A549 (cell line): Measurements from ENCODE around the gene ZNF627. TPM values are rescaled to one million over a fixed set of nuclear protein-coding genes. Genes with fewer than 3 reads are reported as not detected.

Experiments
- ATAC-seq, 2 experiments: fragments of 200-7000 bp in 1 of 2; fragments of >200 bp in 1 of 2; cut with Nextera tagmentation in 1 of 2; cut with Tn5 transposase in 1 of 2; 3 replicates each; pipeline versions ENCODE4 v1.8.0 to v1.9.1; 2018 to 2020; ENCODE audit warnings: mild to moderate bottlenecking in 1 of 2, moderate library complexity in 1 of 2
- CTCF ChIA-PET: fragments of 300-600 bp; sonication (Branson Sonifier 250); formaldehyde crosslinking; extraction: SDS; loops from one replicate; lab custom pipeline; 2021; ENCODE audit warnings: antibody characterized with exemption, inconsistent platforms; lab: Yijun Ruan, JAX
- POLR2A ChIA-PET: fragments of 350-600 bp; formaldehyde crosslinking; extraction: SDS; loops from one replicate; lab custom pipeline; 2021; ENCODE audit warnings: antibody characterized with exemption, inconsistent platforms; lab: Yijun Ruan, JAX
- DNase-seq, 2 experiments: peaks; one replicate each; pipeline versions ENCODE4 v3.0.0 to v3.0.0-alpha.2; 2011 to 2016; ENCODE audit warnings: low read depth in 1 of 2, low spot score in 1 of 2
- FAIRE-seq: peaks from 2 replicates; lab custom pipeline; 2011; peaks lifted over from hg19 to GRCh38; lab: Jason Lieb, UNC
- H3K27ac ChIP-seq, 2 experiments: fragments of >200 bp; sonication (Bioruptor Twin); formaldehyde crosslinking; 3 replicates each; pipeline ENCODE4 v1.5.1; 2016 to 2017
- H3K4me1 ChIP-seq: fragments of >200 bp; sonication (Bioruptor Twin); formaldehyde crosslinking; 3 replicates; pipeline ENCODE4 v1.6.1; 2016
- H3K4me2 ChIP-seq: fragments of >200 bp; sonication (Bioruptor Twin); formaldehyde crosslinking; 3 replicates; pipeline ENCODE4 v1.6.1; 2016
- H3K4me3 ChIP-seq: fragments of >200 bp; sonication (Bioruptor Twin); formaldehyde crosslinking; 3 replicates; pipeline ENCODE4 v1.5.1; 2016
- H3K9me3 ChIP-seq: fragments of >200 bp; sonication (Bioruptor Twin); formaldehyde crosslinking; 3 replicates; pipeline ENCODE4 v1.6.1; 2016
- BHLHE40 ChIP-seq: IDR thresholded peaks from 2 replicates; pipeline ENCODE4 v1.6.1; 2012; ENCODE audit warnings: low read depth, low read length, inconsistent platforms
- CBX2 ChIP-seq: fragments of 200-600 bp; sonication (generic); IDR thresholded peaks from 2 replicates; pipeline ENCODE4 v1.6.1; 2016; ENCODE audit warnings: low read depth, mild to moderate bottlenecking, borderline replicate concordance
- CEBPB ChIP-seq, 2 experiments: fragments of >200 bp in 1 of 2; sonication (Bioruptor Twin) in 1 of 2; formaldehyde crosslinking in 1 of 2; IDR thresholded peaks; 2 replicates each; pipeline ENCODE4 v1.6.1; 2012 to 2016
- CHD4 ChIP-seq: fragments of 200-600 bp; sonication (generic); IDR thresholded peaks from 2 replicates; pipeline ENCODE4 v1.6.1; 2016; ENCODE audit warnings: antibody characterized with exemption, mild to moderate bottlenecking, borderline replicate concordance
- ESRRA ChIP-seq: fragments of 150-350 bp; IDR thresholded peaks from 2 replicates; pipeline ENCODE4 v1.6.1; 2014; ENCODE audit warnings: mild to moderate bottlenecking, low read length, borderline replicate concordance
- HOXA7 ChIP-seq: fragments of 250-450 bp; sonication (Bioruptor Pico); IDR thresholded peaks from 2 replicates; pipeline ENCODE4 v1.5.0; 2020; ENCODE audit warnings: mild to moderate bottlenecking, moderate library complexity
- HOXB5 ChIP-seq: fragments of 250-450 bp; sonication (Bioruptor Pico); IDR thresholded peaks from 2 replicates; pipeline ENCODE4 v1.5.0; 2020; ENCODE audit warnings: mild to moderate bottlenecking, moderate library complexity
- JUN ChIP-seq, 2 experiments: fragments of >200 bp; sonication (Bioruptor Twin); formaldehyde crosslinking; IDR thresholded peaks; 2 replicates in 1 of 2; 3 replicates in 1 of 2; pipeline ENCODE4 v1.6.1; 2016 to 2017
- JUNB ChIP-seq: fragments of >200 bp; sonication (Bioruptor Twin); formaldehyde crosslinking; IDR thresholded peaks from 2 replicates; pipeline ENCODE4 v1.6.1; 2016
- KDM5A ChIP-seq: fragments of 200-600 bp; sonication (generic); IDR thresholded peaks from 2 replicates; pipeline ENCODE4 v1.6.1; 2016; ENCODE audit warnings: antibody characterized with exemption, mild to moderate bottlenecking
- NFE2L2 ChIP-seq: fragments of 150-350 bp; conservative IDR thresholded peaks from 2 replicates; pipeline ENCODE4 v1.6.1; 2014; ENCODE audit warnings: low read length
- NR3C1 ChIP-seq: fragments of >200 bp; sonication (Bioruptor Twin); formaldehyde crosslinking; IDR thresholded peaks from 3 replicates; pipeline ENCODE4 v1.6.1; 2017
- RCOR1 ChIP-seq: fragments of 150-350 bp; IDR thresholded peaks from 2 replicates; pipeline ENCODE4 v1.6.1; 2014; ENCODE audit warnings: antibody characterized with exemption, low read length, low read depth
- SMC3 ChIP-seq: fragments of >200 bp; sonication (Bioruptor Twin); formaldehyde crosslinking; IDR thresholded peaks from 3 replicates; pipeline ENCODE4 v1.6.1; 2018; ENCODE audit warnings: inconsistent platforms
- TP53 ChIP-seq: fragments of 250-450 bp; sonication (Bioruptor Pico); IDR thresholded peaks from 2 replicates; pipeline ENCODE4 v1.5.0; 2021; ENCODE audit warnings: mild to moderate bottlenecking, moderate library complexity
- ZNF302 ChIP-seq: fragments of 250-450 bp; sonication (Bioruptor Pico); IDR thresholded peaks from 2 replicates; pipeline ENCODE4 v1.9.0; 2021; ENCODE audit warnings: inconsistent platforms, mild to moderate bottlenecking, moderate library complexity
- ZSCAN20 ChIP-seq: fragments of 250-450 bp; sonication (Bioruptor Pico); IDR thresholded peaks from 2 replicates; pipeline ENCODE4 v1.8.0; 2022; ENCODE audit warnings: mild to moderate bottlenecking, moderate library complexity
- WGBS: methylation state at CpG from one replicate; pipeline ENCODE4 v1.1.6; 2017; ENCODE audit errors: missing lambda C conversion rate; 5-methylcytosine and 5-hydroxymethylcytosine counted together
- polyA plus RNA-seq, 4 experiments: library from polyadenylated mRNA; depleted of rRNA in 3 of 4; stranded (reverse); fragments of >200 nt; fragmentation: RNase III in 1 of 4; extraction: RNeasy Plus Mini Kit Qiagen cat#74134 plus additional on column Dnase treatment in 1 of 4; gene quantifications; 2 replicates in 3 of 4; 3 replicates in 1 of 4; pipeline ENCODE4 v1.2.3, GENCODE V29; 2011 to 2017
- TF ChIP-seq, protein P1 (sequence below): IDR thresholded peaks from 2 replicates; pipeline ENCODE4 v1.6.1; 2012
- TF ChIP-seq, protein P2 (sequence below): fragments of >200 bp; sonication (Bioruptor Twin); formaldehyde crosslinking; IDR thresholded peaks from 3 replicates; pipeline ENCODE4 v1.5.1; 2016
- TF ChIP-seq, protein P3 (sequence below): fragments of 200-600 bp; sonication (generic); IDR thresholded peaks from 2 replicates; pipeline ENCODE4 v1.6.1; 2016; ENCODE audit warnings: antibody characterized with exemption, mild to moderate bottlenecking, moderate library complexity
- TF ChIP-seq, protein P4 (sequence below): fragments of 250-450 bp; sonication (Bioruptor Pico); IDR thresholded peaks from 2 replicates; pipeline ENCODE4 v1.5.0; 2021; ENCODE audit warnings: mild to moderate bottlenecking, moderate library complexity, borderline replicate concordance
- TF ChIP-seq, protein P5 (sequence below): fragments of >200 bp; sonication (Bioruptor Twin); formaldehyde crosslinking; IDR thresholded peaks from 3 replicates; pipeline ENCODE4 v1.6.1; 2016
- TF ChIP-seq, protein P6 (sequence below): fragments of 150-350 bp; IDR thresholded peaks from 2 replicates; pipeline ENCODE4 v1.6.1; 2014; ENCODE audit warnings: low read depth, mild to moderate bottlenecking, low read length

Gene ZNF627
- polyA plus RNA-seq, 2 of the 4 experiments (the other 2 are of a cell fraction), result 4.5 to 7.5 TPM

DNA sequence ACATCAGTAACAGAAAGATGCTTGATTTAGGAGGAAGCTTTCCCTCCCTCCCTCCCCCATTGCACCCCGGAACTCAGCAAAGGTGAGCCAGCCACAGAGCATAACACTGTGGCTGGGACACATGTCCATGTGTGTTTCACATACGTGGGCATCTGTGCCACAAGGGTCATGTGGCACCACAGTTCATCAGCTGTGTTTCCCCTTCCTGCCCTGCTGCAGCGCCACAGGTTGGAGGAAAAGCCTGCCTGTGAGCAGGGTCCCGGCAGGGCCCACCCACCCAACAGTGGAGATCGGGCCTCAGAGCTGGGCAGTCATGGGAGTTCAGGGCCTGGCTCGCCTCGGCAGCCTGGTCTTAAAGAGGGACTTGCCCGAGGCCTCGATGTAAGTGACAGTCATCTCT lies 22.6 kb upstream of the ZNF627 start:
- TF ChIP-seq, protein P1, sequence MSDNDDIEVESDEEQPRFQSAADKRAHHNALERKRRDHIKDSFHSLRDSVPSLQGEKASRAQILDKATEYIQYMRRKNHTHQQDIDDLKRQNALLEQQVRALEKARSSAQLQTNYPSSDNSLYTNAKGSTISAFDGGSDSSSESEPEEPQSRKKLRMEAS, result no peak
- TF ChIP-seq NR3C1, result no peak
- no peak for TF ChIP-seq CEBPB (IDR thresholded peaks at IDR 0.05)
- TF ChIP-seq BHLHE40, result no peak
- TF ChIP-seq, protein P2, sequence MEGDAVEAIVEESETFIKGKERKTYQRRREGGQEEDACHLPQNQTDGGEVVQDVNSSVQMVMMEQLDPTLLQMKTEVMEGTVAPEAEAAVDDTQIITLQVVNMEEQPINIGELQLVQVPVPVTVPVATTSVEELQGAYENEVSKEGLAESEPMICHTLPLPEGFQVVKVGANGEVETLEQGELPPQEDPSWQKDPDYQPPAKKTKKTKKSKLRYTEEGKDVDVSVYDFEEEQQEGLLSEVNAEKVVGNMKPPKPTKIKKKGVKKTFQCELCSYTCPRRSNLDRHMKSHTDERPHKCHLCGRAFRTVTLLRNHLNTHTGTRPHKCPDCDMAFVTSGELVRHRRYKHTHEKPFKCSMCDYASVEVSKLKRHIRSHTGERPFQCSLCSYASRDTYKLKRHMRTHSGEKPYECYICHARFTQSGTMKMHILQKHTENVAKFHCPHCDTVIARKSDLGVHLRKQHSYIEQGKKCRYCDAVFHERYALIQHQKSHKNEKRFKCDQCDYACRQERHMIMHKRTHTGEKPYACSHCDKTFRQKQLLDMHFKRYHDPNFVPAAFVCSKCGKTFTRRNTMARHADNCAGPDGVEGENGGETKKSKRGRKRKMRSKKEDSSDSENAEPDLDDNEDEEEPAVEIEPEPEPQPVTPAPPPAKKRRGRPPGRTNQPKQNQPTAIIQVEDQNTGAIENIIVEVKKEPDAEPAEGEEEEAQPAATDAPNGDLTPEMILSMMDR, result no peak
- TF ChIP-seq JUN (IDR thresholded peaks at IDR 0.05), result no peak
- Histone ChIP-seq H3K27ac (no peak overlapping the region), H3K4me2 (no peak overlapping the region), H3K9me3 (no peaks in the 10 kb centered on the region), H3K4me3 (no peak overlapping the region), H3K4me1 (no peaks in the 10 kb centered on the region)
- ChIA-PET CTCF (interaction anchor here (1.0 kb wide), 2 partner anchors 12 to 13 kb away, joined by 3 to 4 read pairs; no protein-coding TSS in a partner anchor), POLR2A (no interaction called here)
- FAIRE-seq (no peak), DNase-seq (no peak), ATAC-seq (no peak)
- WGBS, result 78% methylated on average over 2 of the region's 9 CpGs

DNA sequence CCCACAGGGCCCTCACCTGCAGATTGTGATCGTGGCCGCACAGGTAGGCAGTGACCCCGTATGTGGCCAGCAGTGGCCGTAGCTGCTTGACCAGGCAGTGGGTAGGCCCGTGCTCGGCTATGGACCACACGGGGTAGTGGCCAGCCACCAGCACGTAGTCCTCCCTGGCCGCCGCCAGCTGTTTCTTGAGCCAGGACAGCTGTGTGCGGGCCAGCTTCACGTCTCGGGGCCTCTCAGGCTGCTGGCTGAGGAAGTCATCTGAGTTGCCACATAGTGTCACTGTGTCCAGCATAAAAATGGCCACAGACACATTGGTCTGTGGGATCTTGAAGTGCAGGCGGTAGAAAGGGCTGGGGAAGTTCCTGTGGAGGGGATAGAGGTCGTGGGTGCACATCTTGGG lies 21.1 kb upstream of the ZNF627 start:
- Histone ChIP-seq H3K4me2 (no peak overlapping the region), H3K4me1 (no peaks in the 10 kb centered on the region), H3K4me3 (no peak overlapping the region), H3K27ac (no peak overlapping the region), H3K9me3 (no peaks in the 10 kb centered on the region)
- WGBS, result 80% methylated on average over 15 of the region's 15 CpGs
- TF ChIP-seq NFE2L2 (no peak), SMC3 (no peak), ZSCAN20 (CRISPR knock-in tag) (no peak), ZNF302 (no peak), CHD4 (no peak), BHLHE40 (no peak)
- ChIA-PET CTCF (interaction anchor here (0.8 kb wide), 1 partner anchor 9 kb away, joined by 4 read pairs; no protein-coding TSS in a partner anchor), POLR2A (no interaction called here)
- ATAC-seq (0 out of 6 replicates have a peak, but pooled peaks of 1 of the 2 experiments have one; percentile 10), FAIRE-seq (no peak), DNase-seq (no peak)

DNA sequence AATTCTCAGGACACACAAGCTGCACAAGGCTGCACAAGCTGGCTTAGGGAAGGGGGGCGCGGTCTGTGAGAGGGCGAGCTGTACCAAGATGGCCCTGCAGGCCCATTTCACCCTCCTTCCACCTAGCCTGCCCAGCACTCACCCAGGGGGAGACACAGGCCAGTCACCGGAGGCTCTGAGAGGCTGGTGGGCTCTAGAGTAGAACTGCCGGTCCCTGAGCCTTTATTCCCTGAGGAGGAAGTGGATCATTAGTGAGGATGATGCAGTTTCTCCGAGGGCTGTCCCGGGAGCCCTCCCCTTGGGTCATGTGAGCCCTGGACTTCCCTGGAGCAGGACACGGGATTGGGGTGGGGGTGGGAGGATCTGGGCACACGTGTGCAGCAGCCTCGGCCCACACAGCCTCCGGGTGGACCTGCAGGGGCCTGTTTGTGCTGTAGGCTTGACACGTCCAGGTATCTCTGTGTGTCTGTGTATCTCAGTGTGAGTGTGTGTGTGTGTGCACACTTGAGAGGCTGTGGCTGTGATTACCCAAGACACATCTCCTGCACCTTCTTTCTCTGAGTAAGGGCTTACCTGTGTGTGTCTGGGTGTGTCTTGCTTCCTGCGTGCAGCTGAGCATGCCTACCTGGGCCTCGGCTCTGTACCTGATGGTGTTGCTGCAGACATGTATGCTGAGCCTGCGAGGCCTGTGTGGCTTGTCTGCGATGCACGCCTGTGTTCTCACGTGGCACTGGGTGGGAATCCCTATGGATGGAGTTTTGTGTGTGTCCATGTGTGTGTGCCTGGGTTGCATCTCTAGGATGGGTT lies 19.6 kb upstream of the ZNF627 start, which contains the start of gene ACP5:
Gene ACP5, minus strand, starts transcription at position 195 of the 807 bp plus-strand sequence. CDS start 328 bp downstream, outside the sequence.
- no peak for FAIRE-seq
- no peak within 1 kb of the TSS for H3K27ac ChIP-seq
- no peak within 1 kb of the TSS for H3K4me3 ChIP-seq
- ChIA-PET CTCF (no interaction called here), POLR2A (no interaction called here)
- no peaks in the 10 kb centered on the region for H3K9me3 ChIP-seq
- WGBS, result 80% methylated on average over 3 of the region's 18 CpGs
- peak in 1 of 2 experiments; percentile 12; a peak in 1 of 6 replicates for ATAC-seq
- DNase-seq, result no peak
- no peaks in the 10 kb centered on the region for H3K4me1 ChIP-seq
- no peak within 1 kb of the TSS for H3K4me2 ChIP-seq
- TF ChIP-seq BHLHE40, result no peak
- TF ChIP-seq HOXA7 (CRISPR knock-in tag), result no peak
- TF ChIP-seq, protein P3, sequence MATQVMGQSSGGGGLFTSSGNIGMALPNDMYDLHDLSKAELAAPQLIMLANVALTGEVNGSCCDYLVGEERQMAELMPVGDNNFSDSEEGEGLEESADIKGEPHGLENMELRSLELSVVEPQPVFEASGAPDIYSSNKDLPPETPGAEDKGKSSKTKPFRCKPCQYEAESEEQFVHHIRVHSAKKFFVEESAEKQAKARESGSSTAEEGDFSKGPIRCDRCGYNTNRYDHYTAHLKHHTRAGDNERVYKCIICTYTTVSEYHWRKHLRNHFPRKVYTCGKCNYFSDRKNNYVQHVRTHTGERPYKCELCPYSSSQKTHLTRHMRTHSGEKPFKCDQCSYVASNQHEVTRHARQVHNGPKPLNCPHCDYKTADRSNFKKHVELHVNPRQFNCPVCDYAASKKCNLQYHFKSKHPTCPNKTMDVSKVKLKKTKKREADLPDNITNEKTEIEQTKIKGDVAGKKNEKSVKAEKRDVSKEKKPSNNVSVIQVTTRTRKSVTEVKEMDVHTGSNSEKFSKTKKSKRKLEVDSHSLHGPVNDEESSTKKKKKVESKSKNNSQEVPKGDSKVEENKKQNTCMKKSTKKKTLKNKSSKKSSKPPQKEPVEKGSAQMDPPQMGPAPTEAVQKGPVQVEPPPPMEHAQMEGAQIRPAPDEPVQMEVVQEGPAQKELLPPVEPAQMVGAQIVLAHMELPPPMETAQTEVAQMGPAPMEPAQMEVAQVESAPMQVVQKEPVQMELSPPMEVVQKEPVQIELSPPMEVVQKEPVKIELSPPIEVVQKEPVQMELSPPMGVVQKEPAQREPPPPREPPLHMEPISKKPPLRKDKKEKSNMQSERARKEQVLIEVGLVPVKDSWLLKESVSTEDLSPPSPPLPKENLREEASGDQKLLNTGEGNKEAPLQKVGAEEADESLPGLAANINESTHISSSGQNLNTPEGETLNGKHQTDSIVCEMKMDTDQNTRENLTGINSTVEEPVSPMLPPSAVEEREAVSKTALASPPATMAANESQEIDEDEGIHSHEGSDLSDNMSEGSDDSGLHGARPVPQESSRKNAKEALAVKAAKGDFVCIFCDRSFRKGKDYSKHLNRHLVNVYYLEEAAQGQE, result no peak
- no peak for TF ChIP-seq CBX2
- no peak for TF ChIP-seq JUNB
- no peak for TF ChIP-seq ESRRA
- no peak for TF ChIP-seq NFE2L2
- TF ChIP-seq NR3C1, result no peak
- no peak for TF ChIP-seq HOXB5 (CRISPR knock-in tag)
- no peak for TF ChIP-seq TP53 (CRISPR knock-in tag)
- TF ChIP-seq, protein P4, sequence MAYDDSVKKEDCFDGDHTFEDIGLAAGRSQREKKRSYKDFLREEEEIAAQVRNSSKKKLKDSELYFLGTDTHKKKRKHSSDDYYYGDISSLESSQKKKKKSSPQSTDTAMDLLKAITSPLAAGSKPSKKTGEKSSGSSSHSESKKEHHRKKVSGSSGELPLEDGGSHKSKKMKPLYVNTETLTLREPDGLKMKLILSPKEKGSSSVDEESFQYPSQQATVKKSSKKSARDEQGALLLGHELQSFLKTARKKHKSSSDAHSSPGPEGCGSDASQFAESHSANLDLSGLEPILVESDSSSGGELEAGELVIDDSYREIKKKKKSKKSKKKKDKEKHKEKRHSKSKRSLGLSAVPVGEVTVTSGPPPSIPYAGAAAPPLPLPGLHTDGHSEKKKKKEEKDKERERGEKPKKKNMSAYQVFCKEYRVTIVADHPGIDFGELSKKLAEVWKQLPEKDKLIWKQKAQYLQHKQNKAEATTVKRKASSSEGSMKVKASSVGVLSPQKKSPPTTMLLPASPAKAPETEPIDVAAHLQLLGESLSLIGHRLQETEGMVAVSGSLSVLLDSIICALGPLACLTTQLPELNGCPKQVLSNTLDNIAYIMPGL (CRISPR knock-in tag), result no peak
- TF ChIP-seq, protein P5, sequence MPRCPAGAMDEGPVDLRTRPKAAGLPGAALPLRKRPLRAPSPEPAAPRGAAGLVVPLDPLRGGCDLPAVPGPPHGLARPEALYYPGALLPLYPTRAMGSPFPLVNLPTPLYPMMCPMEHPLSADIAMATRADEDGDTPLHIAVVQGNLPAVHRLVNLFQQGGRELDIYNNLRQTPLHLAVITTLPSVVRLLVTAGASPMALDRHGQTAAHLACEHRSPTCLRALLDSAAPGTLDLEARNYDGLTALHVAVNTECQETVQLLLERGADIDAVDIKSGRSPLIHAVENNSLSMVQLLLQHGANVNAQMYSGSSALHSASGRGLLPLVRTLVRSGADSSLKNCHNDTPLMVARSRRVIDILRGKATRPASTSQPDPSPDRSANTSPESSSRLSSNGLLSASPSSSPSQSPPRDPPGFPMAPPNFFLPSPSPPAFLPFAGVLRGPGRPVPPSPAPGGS, result no peak
- no peak for TF ChIP-seq RCOR1
- TF ChIP-seq KDM5A, result no peak
- TF ChIP-seq, protein P6, sequence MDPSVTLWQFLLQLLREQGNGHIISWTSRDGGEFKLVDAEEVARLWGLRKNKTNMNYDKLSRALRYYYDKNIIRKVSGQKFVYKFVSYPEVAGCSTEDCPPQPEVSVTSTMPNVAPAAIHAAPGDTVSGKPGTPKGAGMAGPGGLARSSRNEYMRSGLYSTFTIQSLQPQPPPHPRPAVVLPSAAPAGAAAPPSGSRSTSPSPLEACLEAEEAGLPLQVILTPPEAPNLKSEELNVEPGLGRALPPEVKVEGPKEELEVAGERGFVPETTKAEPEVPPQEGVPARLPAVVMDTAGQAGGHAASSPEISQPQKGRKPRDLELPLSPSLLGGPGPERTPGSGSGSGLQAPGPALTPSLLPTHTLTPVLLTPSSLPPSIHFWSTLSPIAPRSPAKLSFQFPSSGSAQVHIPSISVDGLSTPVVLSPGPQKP, result no peak
